ENCODE data around the gene GARNL3.

The GARNL3 gene

GRCh38 chr9:127333221-127334064 is 68.9 kb downstream of the GARNL3 start:
- TF ChIP-seq REST (IDR thresholded peaks at IDR 0.05; ENCODE audit: insufficient read depth in 1 of 2, low read depth in 2 of 2, low read length in 2 of 2) (no peak), FOXP2 (optimal IDR thresholded peaks at IDR 0.05; ENCODE audit: borderline replicate concordance, extremely low read depth, extremely low read length, insufficient read depth) (no peak), SIN3A (IDR thresholded peaks at IDR 0.05; ENCODE audit: borderline replicate concordance, insufficient read depth, low read length) (no peak), TAF1 (IDR thresholded peaks at IDR 0.05; ENCODE audit: borderline replicate concordance, insufficient read depth, low read length) (no peak), POLR2AphosphoS5 (IDR thresholded peaks at IDR 0.05; ENCODE audit: low read depth, low read length) (no peak)

DNA sequence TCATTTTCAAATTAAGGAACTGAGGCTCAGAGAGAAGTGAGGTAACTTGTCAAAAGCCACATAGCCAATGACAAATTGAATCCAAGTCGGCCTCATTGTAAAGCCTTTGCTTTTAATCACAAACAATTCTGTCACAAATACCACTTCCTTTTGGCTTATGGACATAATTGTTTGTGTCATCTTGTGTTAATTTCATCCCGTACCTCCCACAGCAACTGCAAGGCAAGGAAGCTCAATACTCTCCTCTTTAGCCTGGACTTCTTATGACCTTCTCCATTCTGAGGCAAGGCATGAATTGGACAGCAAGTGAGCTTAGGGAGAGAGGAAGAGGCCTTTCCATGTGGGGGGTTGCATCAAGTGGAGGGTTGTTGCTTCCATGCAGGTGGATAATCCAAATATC is 70.2 kb downstream of the GARNL3 start:
- no peak for TF ChIP-seq SIN3A (IDR thresholded peaks at IDR 0.05; ENCODE audit: borderline replicate concordance, insufficient read depth, low read length)
- no peak for TF ChIP-seq TAF1 (IDR thresholded peaks at IDR 0.05; ENCODE audit: borderline replicate concordance, insufficient read depth, low read length)
- TF ChIP-seq POLR2AphosphoS5 (IDR thresholded peaks at IDR 0.05; ENCODE audit: low read depth, low read length) = no peak
- TF ChIP-seq FOXP2 (optimal IDR thresholded peaks at IDR 0.05; ENCODE audit: borderline replicate concordance, extremely low read depth, extremely low read length, insufficient read depth) = no peak
- no peak for TF ChIP-seq REST (IDR thresholded peaks at IDR 0.05; ENCODE audit: insufficient read depth in 1 of 2, low read depth in 2 of 2, low read length in 2 of 2)

DNA sequence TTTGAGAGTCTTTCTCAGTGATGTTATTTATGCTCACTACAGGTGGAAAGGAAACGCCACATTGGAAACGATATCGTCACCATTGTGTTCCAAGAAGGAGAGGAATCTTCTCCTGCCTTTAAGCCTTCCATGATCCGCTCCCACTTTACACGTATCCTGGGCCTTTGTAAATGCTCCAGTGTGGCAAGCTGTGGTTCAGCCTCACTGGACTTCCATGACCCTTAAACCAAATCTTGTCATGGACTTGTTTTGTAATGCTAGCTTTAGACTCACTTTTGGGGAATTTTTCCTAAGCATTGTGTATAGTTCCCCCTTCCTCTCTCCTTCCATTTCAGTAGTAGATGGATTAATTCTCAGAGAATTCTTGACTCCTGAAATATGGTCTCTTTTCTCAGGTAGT is 71.5 kb downstream of the GARNL3 start:
- TF ChIP-seq POLR2AphosphoS5 (IDR thresholded peaks at IDR 0.05; ENCODE audit: low read depth, low read length) = no peak

- TF ChIP-seq FOXP2 (optimal IDR thresholded peaks at IDR 0.05; ENCODE audit: borderline replicate concordance, extremely low read depth, extremely low read length, insufficient read depth) = peak; percentile 63
- no peak for TF ChIP-seq SIN3A (IDR thresholded peaks at IDR 0.05; ENCODE audit: borderline replicate concordance, insufficient read depth, low read length)
Observed at GRCh38 chr9:127336506-127337352, 72.2 kb downstream of the GARNL3 start.

DNA sequence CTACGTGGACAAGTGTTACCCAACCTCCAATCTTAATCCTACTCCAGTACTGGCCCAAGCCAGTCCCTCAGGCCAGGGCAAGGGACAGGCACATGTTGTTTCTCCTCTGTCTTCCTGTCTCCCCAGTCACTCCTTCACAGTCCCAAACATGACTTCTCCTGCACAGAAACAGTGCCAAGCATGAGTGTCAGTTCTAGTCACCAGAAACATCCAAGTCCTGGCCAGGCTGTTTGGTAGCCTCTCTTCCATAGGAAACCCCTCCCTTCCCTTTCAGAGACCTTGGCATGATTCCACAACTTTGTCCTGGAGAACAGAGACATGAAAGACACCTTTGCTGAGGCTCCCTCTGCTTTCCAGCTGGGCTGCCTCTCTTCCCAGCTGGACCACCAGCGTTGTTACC is 76.1 kb downstream of the GARNL3 start:
- no peak for TF ChIP-seq TAF1 (IDR thresholded peaks at IDR 0.05; ENCODE audit: borderline replicate concordance, insufficient read depth, low read length)
- no peak for TF ChIP-seq POLR2AphosphoS5 (IDR thresholded peaks at IDR 0.05; ENCODE audit: low read depth, low read length)
- no peak for TF ChIP-seq FOXP2 (optimal IDR thresholded peaks at IDR 0.05; ENCODE audit: borderline replicate concordance, extremely low read depth, extremely low read length, insufficient read depth)

GRCh38 chr9:127341152-127341551 is 76.6 kb downstream of the GARNL3 start:
- TF ChIP-seq POLR2AphosphoS5 (IDR thresholded peaks at IDR 0.05; ENCODE audit: low read depth, low read length) = no peak
- TF ChIP-seq FOXP2 (optimal IDR thresholded peaks at IDR 0.05; ENCODE audit: borderline replicate concordance, extremely low read depth, extremely low read length, insufficient read depth) = no peak
- no peak for TF ChIP-seq REST (IDR thresholded peaks at IDR 0.05; ENCODE audit: insufficient read depth in 1 of 2, low read depth in 2 of 2, low read length in 2 of 2)
- TF ChIP-seq TAF1 (IDR thresholded peaks at IDR 0.05; ENCODE audit: borderline replicate concordance, insufficient read depth, low read length) = no peak
- no peak for TF ChIP-seq SIN3A (IDR thresholded peaks at IDR 0.05; ENCODE audit: borderline replicate concordance, insufficient read depth, low read length)

Measured in PFSK-1 (cell line).